PC-9 (cell line): ENCODE measurements around the gene OSBPL3.

Source experiments
- EZH2 ChIP-seq: fragments of 200-600 bp; sonication (generic); IDR thresholded peaks from 2 replicates; pipeline ENCODE4 v1.8.0; 2017; ENCODE audit warnings: antibody characterized with exemption, low read depth
- TF ChIP-seq, protein P1 (sequence below): fragments of 200-600 bp; sonication (generic); conservative IDR thresholded peaks from 2 replicates; pipeline ENCODE4 v1.6.1; 2017; ENCODE audit warnings: mixed run types, antibody characterized with exemption, mild to moderate bottlenecking, moderate library complexity

DNA sequence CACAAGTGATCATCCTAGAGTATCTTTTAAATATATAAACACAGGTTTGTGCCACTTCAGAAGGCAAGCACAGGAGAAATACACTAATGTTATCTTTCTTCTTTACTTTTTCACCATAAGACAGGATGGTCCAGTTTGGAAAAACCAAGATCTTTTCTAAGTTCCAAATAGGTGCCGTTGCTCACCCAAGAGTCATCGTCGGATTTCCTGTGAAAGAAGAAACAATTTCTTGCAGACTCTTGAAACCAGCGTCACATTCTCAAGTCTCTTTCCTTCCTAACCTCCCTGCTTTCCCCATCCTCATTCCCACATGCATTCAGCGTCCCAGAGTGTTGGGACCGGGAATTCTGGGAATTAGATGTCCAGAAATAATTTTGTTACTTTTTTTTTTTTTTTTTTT, 179.9 kb downstream of the OSBPL3 start:
- TF ChIP-seq, protein P1, sequence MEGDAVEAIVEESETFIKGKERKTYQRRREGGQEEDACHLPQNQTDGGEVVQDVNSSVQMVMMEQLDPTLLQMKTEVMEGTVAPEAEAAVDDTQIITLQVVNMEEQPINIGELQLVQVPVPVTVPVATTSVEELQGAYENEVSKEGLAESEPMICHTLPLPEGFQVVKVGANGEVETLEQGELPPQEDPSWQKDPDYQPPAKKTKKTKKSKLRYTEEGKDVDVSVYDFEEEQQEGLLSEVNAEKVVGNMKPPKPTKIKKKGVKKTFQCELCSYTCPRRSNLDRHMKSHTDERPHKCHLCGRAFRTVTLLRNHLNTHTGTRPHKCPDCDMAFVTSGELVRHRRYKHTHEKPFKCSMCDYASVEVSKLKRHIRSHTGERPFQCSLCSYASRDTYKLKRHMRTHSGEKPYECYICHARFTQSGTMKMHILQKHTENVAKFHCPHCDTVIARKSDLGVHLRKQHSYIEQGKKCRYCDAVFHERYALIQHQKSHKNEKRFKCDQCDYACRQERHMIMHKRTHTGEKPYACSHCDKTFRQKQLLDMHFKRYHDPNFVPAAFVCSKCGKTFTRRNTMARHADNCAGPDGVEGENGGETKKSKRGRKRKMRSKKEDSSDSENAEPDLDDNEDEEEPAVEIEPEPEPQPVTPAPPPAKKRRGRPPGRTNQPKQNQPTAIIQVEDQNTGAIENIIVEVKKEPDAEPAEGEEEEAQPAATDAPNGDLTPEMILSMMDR = no peak
- TF ChIP-seq EZH2 = no peak
